ENCODE results near the gene NEU1. TPM values are rescaled to one million over a fixed set of nuclear protein-coding genes. Genes with fewer than 3 reads are reported as not detected.

The NEU1 gene
- total RNA-seq, 6 donors from 2014 or later: 28.3 to 90.3 (median 64.6) TPM

DNA sequence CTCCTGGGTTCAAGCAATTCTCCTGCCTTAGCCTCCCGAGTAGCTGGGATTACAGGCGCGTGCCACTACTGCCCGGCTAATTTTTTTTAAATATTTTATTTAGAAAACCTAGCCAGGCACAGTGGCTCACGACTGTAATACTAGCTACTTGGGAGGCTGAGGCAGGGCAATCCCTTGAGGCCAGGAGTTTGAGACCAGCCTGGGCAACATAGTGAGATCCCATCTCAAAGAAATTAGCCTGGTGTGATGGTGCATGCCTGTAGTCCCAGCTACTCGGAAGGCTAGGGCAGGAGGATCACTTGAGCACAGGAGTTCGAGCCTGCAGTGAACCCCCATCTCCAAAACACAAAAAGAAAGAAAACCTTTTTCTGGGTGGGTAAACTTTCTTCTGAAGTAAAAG lies 13.7 kb upstream of the NEU1 start:
- no peak for DNase-seq
- no peak overlapping the region for H3K27ac ChIP-seq

DNA sequence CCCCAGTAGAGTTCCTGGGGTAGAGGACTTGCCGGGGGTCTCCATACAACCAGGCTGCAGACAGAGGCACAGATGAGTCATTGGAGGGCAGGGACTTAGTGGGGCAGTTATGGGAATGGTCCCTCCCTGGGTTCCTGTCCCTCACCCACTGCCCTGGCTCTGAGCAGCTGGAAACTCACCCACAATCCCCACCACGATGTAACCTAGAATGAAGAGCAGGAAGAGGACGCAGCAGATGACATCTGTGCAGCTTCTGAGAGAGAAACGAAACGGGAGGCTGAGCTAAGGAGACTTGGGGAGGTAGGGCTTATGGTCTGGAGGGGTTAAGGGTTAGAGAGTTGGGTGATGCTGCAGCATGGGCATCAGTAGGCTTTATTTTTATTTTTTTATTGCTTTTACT lies 13.3 kb upstream of the NEU1 start:
- ATAC-seq (ENCODE audit: low FRiP score in 2 of 2) (no peak), DNase-seq (no peak)
- TF ChIP-seq POLR2AphosphoS5 (IDR thresholded peaks at IDR 0.05) (no peak), EP300 (IDR thresholded peaks at IDR 0.05) (no peak), POLR2A (IDR thresholded peaks at IDR 0.05) (no peak)
- TF ChIP-seq, protein P1, sequence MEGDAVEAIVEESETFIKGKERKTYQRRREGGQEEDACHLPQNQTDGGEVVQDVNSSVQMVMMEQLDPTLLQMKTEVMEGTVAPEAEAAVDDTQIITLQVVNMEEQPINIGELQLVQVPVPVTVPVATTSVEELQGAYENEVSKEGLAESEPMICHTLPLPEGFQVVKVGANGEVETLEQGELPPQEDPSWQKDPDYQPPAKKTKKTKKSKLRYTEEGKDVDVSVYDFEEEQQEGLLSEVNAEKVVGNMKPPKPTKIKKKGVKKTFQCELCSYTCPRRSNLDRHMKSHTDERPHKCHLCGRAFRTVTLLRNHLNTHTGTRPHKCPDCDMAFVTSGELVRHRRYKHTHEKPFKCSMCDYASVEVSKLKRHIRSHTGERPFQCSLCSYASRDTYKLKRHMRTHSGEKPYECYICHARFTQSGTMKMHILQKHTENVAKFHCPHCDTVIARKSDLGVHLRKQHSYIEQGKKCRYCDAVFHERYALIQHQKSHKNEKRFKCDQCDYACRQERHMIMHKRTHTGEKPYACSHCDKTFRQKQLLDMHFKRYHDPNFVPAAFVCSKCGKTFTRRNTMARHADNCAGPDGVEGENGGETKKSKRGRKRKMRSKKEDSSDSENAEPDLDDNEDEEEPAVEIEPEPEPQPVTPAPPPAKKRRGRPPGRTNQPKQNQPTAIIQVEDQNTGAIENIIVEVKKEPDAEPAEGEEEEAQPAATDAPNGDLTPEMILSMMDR (IDR thresholded peaks at IDR 0.05): no peak
- Histone ChIP-seq H3K4me3 (no peak overlapping the region), H3K9me3 (no peaks in the 10 kb centered on the region), H3K27ac (no peak overlapping the region), H3K36me3 (peaks cover 0 to 15% (median 14%) of the 10 kb centered on the region in 4 donors), H3K4me1 (peaks cover 0 to 15% (median 10%) of the 10 kb centered on the region in 4 donors), H3K27me3 (no peaks in the 10 kb centered on the region)
- whole genome bisulfite sequencing, 2 donors: 71 to 74% methylated on average over 5 of the region's 5 CpGs

More for the DNA sequence above, 13.7 kb upstream of the NEU1 start:
- H3K9me3 ChIP-seq: no peaks in the 10 kb centered on the region
- H3K4me1 ChIP-seq: peaks cover 0 to 15% (median 10%) of the 10 kb centered on the region in 4 donors
- H3K27me3 ChIP-seq: no peaks in the 10 kb centered on the region
- 93 to 94% methylated on average over 7 of the region's 7 CpGs for WGBS, 2 donors
- no peak for ATAC-seq (ENCODE audit: low FRiP score in 2 of 2)
- peaks cover 0 to 20% (median 17%) of the 10 kb centered on the region in 4 donors for H3K36me3 ChIP-seq
- no peak for TF ChIP-seq POLR2AphosphoS5 (IDR thresholded peaks at IDR 0.05)
- TF ChIP-seq, protein P1 (IDR thresholded peaks at IDR 0.05): no peak
- no peak for TF ChIP-seq POLR2A (IDR thresholded peaks at IDR 0.05)
- no peak for TF ChIP-seq EP300 (IDR thresholded peaks at IDR 0.05)
- H3K4me3 ChIP-seq: no peak overlapping the region

DNA sequence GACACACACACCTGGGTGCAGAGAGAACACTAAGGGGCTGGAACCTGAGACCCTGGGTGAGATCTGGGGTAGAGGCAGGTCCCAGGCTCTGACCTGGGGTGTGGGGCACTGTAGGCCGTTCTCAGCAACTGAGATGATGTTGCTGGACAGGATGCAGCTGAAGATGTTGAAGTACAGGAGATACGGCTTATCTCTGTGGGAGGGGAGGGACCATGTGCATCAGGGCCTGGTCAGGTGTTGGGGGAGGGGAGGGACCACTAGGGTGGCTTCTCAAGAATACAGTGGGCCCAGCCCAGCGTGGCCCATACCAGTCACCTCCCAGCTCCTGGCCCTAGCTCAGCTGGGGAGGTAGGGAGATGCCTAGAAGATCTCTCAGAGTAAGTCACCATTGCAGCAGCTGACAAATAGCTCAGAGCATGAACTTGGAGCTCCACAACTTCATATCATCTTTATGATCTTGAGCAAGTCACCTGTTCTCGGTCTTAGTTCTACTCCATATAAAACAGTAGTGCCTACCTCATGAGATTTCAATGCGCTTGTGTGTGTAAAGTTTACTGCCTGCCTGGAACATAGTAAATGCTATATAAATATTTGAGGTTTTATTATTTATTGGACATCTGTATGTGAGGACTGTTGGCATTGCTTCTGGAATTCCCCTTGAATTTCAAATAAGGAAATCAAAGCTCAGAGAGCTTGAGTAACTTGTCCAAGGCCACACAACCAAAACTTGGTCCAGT lies 12.4 kb upstream of the NEU1 start:
- Histone ChIP-seq H3K9me3 (no peaks in the 10 kb centered on the region), H3K36me3 (peaks cover 0 to 6% (median 6%) of the 10 kb centered on the region in 4 donors), H3K27me3 (no peaks in the 10 kb centered on the region), H3K4me3 (no peak overlapping the region), H3K27ac (no peak overlapping the region), H3K4me1 (peaks cover 0 to 15% (median 10%) of the 10 kb centered on the region in 4 donors)
- TF ChIP-seq POLR2AphosphoS5 (IDR thresholded peaks at IDR 0.05) (no peak), POLR2A (IDR thresholded peaks at IDR 0.05) (no peak), EP300 (IDR thresholded peaks at IDR 0.05) (no peak)
- TF ChIP-seq, protein P1 (IDR thresholded peaks at IDR 0.05): no peak
- 77 to 87% methylated on average over 4 to 5 of the region's 5 CpGs for WGBS, 2 donors
- ATAC-seq (ENCODE audit: low FRiP score in 2 of 2) (no peak), DNase-seq (no peak)

DNA sequence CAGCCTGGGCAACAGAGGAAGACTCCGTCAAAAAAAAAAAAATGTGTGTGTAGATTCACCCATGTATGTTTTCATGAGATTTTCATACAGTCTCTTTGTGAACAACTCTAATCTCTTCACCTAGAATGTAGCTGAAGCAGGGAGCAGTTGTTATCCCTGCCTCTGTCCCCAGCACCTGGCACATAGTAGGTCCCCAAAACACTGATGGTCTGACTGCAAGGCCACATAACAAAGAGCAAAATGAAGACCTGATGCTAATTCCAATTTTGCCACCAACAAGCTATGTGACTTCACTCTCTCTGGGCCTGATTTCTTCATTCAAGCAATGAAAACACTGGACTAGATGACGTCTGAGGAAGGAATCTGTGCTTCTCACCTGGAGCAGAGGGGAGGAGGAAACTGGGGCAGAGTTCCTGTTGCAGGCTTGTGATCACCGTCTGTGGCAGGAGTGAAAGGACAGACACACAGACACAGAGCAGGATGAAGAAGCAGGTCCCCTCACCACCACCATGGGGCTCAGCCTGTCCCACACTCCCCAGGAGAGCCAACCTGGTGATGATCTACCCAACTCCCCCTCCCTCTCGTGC lies 11.6 kb upstream of the NEU1 start:
- ATAC-seq (ENCODE audit: low FRiP score in 2 of 2) (no peak), DNase-seq (no peak)
- no peaks in the 10 kb centered on the region for H3K27me3 ChIP-seq
- no peak overlapping the region for H3K27ac ChIP-seq
- no peak overlapping the region for H3K4me3 ChIP-seq
- WGBS, 2 donors: 54 to 61% methylated on average over 4 of the region's 4 CpGs
- no peaks in the 10 kb centered on the region for H3K36me3 ChIP-seq
- peaks cover 0 to 14% (median 7%) of the 10 kb centered on the region in 4 donors for H3K4me1 ChIP-seq
- TF ChIP-seq EP300 (IDR thresholded peaks at IDR 0.05) (no peak), POLR2AphosphoS5 (IDR thresholded peaks at IDR 0.05) (no peak), POLR2A (IDR thresholded peaks at IDR 0.05) (no peak)
- TF ChIP-seq, protein P1 (IDR thresholded peaks at IDR 0.05): no peak
- no peaks in the 10 kb centered on the region for H3K9me3 ChIP-seq
